ENCODE results near the gene UBE2F.
"Not testable (repeated sequence)": the region's sequence is repeated elsewhere in the genome, so short reads cannot be mapped to it uniquely, and the experiment has no call there.

The UBE2F gene

DNA sequence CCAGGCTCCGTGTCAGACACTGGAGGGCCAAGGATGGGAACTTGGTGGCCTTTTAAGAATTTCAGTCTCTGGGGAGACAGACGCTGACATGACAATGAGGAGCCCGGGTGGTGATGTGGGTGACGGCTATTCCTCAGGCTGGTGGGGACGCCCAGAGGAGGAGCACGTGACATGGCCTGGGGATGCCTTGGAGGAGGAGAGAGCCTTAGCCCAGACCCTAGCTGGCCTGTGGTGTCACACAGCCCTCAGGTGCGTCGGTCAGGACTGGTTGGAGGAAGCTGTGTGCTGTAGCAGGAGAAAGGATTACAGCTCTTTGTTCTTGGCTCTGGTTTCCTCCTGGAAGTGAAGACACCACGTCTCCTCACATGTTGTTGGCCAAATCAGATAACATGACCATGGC is 54.0 kb downstream of the UBE2F start:
- DNase-seq (ENCODE audit: low read depth) = no peak

DNA sequence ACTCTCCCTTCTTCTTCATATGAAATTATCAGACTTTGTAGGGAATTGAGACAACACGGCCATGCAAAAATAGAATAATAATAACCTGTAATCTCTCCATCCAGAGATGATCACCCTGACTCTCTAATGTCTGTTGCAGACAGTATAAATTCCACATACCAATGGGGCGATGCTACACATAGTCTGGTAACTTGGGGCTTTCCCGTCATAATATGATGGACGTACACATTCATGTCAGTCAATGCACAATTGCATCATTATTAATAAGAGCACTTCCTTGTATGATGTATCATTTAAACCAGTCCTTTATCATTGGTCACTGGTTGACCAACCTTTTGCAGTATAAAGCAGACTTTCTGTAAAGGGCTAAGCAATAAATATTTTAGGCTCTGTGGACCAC is 54.5 kb downstream of the UBE2F start:
- DNase-seq (ENCODE audit: low read depth) = no peak

DNA sequence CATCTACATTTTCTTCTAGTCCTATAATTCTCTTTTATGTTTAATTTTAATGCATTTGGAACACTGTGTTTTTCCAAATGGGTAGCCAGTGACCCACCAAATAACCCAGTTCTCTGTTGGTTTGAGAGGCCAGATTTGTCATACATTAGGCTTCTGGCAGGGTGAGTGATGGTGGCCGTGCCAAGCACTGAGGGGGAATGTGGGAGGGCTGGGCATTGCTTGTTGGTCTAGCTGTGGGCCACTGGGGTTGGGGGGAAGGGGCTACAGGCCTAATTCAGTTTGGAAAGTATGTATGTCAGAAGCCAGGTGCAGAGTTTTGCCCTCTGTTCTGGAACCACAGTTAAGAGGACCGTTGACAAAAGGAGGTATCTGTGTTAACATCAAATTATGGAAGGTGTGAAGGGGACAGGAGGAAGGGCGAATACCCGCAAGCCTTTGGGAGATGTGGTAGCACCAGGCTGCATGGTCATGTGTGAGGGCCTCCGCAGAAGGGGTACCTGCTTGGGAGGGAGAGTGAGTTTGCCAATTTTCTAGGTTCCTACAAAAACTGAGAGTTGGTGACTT is 55.9 kb downstream of the UBE2F start:
- DNase-seq (ENCODE audit: low read depth) = no peak

DNA sequence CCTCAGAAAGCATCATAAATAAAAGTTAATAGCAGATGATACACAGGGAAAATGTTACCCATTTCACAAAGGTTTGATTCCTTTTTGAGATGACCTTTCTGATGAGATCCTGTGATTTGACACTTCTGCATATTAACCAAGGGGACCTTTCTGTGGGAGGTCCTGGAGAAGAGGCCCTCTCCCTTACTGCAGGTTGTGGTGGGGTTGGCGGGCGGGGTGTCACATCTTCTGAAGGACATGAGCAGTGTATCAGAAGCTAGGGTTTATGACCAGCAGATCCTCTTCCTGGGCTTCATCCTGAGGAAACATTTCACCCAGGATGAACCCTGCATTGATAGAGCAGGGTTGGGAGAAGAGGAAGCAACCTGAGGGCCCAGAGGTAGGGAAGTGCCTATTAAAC is 56.8 kb downstream of the UBE2F start:
- DNase-seq (ENCODE audit: low read depth) = no peak

GRCh38 chr2:238024986-238025385 is 58.2 kb downstream of the UBE2F start:
- no peak for DNase-seq (ENCODE audit: low read depth)

DNA sequence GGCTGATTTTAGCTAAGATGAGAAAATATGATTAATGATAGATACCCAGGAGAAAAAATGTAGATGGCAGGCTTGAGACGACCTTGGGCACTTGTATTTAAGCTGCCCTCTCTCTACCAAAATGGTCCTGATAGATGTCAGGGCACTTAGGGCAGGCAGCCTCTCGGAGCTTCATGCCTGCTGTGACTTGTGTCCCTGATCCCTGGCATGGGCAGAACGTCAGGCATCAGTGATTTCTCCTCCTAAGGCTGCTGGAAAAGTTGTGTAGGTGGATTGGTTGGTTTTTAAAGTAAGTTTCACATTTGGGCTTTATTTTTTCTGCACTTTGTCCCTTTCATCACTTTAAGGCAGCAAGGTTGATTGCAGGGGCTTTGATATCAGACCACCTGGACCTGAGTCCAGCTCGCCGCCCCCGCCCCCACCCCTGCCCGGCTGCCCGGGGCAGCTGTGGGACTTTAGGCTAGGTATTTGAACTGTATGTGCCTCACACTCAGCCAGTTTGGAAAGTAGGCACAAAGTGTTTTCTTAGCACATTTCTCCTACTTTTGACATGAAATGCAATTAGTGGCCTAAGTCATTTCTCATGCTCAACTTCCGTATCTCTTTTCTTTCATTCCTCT is 59.0 kb downstream of the UBE2F start:
- DNase-seq (ENCODE audit: low read depth) = no peak

DNA sequence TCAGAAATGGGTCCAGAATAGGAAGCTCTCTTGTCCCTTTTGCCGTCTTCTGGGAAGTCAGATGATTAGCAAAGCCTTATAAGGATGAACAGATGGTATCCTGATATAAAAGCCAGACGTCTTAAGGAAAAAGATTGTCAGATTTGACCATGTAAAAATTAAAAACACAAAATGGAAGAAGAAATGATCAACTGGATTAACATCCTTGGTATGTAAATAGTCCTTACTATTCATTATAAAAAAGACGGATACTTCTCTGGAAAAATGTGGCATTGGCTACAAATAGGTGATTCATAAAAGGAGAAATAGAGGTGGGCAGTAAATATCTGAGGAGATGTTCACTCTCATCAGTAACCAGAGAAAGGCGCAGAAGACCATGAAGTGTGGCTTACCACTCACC is 60.2 kb downstream of the UBE2F start:
- no peak for DNase-seq (ENCODE audit: low read depth)

- DNase-seq (ENCODE audit: low read depth) = no peak
These were observed 61.0 kb downstream of the UBE2F start for GRCh38 chr2:238027591-238028415.

DNA sequence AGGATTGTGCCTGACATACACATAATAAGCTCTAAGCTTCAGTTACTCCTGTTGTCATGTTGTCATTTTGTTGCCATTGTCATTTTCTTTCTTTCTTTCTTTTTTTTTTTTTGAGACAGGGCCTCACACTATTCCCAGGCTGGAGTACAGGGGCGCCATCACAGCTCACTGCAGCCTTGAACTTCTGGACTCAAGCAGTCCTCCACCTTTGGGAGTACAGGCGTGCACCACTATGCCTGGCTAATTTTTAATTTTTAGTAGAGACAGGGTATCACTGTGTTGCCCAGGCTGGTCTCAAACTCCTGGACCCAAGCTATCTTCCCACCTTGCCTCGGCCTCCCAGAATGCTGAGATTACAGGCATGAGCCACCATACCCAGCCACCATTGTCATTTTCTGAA is 63.0 kb downstream of the UBE2F start:
- no peak for DNase-seq (ENCODE audit: low read depth)

- DNase-seq (ENCODE audit: low read depth) = no peak
These were observed 63.8 kb downstream of the UBE2F start for GRCh38 chr2:238030422-238031155.

DNA sequence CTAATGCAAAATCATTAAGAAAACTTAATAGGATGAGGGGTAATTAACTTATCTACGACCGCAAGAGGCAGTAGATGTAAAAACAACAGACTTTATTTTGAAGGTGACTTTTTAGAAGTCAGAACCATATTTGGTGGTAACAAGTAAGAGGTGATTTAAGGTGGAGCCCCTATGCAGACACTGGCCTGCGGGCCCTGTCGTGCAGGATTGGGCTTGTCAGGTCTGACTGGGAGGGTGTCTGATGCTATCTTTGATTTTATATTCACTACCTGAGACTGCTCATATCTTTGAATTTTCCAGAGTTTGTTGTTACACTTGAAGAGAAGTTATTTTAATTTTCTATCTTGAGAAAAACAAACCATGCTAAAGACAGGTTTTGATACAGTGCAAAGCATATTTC is 64.9 kb downstream of the UBE2F start:
- DNase-seq (ENCODE audit: low read depth) = no peak

GRCh38 chr2:238032755-238033337 is 66.0 kb downstream of the UBE2F start:
- no peak for DNase-seq (ENCODE audit: low read depth)

DNA sequence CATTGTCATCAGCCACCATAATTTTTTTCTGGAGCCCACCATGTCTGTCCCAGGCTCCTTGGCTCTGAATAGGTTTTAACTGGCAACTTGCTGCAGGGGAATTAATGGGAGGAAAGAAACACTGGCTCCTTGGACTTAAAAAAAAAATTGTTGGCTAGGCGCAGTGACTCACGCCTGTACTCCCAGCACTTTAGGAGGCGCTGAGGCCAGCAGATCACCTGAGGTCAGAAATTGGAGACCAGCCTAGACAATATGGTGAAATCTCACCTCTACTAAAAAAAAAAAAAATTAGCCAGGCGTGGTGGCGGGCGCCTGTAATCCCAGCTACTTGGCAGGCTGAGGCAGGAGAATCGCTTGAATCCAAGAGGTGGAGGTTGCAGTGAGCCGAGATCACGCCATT is 67.2 kb downstream of the UBE2F start:
- not testable (repeated sequence) for DNase-seq (ENCODE audit: low read depth)

DNA sequence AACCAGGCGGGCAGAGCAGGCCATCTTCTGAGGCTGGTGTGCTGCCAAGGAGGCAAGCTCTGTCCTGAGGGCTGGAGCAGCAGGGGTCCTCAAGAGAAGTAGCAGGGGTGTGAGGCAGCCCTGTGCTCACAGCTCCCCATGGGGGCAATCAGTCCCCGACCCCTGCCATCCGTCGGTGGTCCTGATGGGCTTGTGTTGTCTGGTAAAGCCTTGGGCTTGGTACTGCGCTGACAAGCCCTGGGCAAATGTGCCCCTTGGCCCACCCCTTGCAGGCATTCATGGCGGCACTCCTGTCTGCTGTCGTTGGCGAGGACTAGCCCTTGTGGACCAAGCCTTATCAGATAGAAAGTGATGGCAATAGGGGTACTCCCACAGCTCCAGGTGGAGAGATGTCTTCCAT is 71.4 kb downstream of the UBE2F start:
- DNase-seq (ENCODE audit: low read depth) = no peak

- DNase-seq (ENCODE audit: low read depth) = no peak
These were observed 72.3 kb downstream of the UBE2F start for GRCh38 chr2:238039151-238039550.

DNA sequence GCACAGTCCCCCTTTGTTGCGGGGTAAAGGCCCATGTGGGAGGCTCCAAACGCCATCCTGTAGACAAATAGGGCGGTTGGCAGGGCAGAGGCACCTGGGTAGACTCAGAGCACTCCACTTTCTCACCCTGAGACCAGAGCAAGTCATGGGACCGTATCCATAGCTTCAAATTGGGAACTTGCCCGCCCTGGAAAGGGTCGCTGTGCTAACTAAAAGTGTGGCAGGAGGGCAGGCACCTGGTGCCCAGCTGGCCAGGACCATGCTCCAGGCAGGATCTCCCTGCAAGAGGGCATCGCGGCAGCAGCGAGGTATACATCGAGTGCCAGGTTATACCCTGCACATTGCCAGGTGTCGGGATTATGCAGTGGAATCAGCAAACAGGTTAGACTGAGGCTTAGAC is 73.2 kb downstream of the UBE2F start:
- DNase-seq (ENCODE audit: low read depth) = no peak

DNA sequence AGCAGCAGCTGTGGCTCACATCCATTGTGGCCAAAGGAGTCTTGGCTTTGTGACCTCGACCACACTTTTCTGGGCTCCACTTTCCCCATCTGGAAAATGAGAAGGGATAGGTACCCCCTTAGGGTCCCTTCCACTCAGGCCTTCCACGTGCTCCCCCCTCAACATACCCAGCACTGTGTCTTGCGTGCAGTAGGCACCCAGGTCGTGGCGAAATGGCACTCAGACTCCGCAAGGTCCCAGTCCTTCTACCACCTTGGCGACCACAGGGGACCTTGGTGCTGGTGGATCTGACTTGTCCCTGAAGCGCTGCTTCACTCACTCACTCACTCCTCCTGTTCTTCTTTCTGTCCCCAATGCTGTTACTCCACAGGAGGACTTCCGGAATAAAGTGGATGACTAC is 74.1 kb downstream of the UBE2F start:
- no peak for DNase-seq (ENCODE audit: low read depth)

DNA sequence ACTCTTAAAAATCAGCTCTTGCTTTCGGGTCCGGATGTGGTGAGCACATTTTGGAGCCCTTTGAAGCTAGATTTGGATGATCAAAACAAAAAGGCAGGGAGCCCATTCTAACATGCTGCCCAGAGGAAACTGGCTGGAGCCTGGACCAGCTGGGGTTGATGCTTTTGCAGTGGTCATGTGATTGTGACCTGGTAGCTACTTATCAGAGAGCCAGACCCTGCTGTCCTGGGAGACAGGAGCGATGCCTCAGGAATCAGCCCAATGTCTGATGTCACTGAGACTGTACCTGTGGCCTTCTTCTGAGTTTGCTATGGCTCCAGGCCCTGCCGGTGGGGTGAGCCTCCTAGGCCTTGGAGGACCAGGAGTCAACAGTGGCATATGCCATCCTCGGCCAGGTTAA is 75.3 kb downstream of the UBE2F start:
- DNase-seq (ENCODE audit: low read depth) = no peak

GRCh38 chr2:238042849-238043584 is 76.2 kb downstream of the UBE2F start:
- no peak for DNase-seq (ENCODE audit: low read depth)

GRCh38 chr2:238043851-238044250 is 77.0 kb downstream of the UBE2F start:
- DNase-seq (ENCODE audit: low read depth) = no peak

GRCh38 chr2:238045575-238045974 is 78.8 kb downstream of the UBE2F start:
- no peak for DNase-seq (ENCODE audit: low read depth)
